Ecto neural progenitor cell (in vitro differentiated cells): ENCODE data around the gene GRHPR.
A peak's percentile ranks its signal among the peaks of the same experiment; 100 is the strongest.
"Not testable (repeated sequence)": the region's sequence is repeated elsewhere in the genome, so short reads cannot be mapped to it uniquely, and the experiment has no call there.

ENCODE experiments used
- DNase-seq: peaks from one replicate; pipeline ENCODE4 v3.0.0-alpha.2; 2018; ENCODE audit warnings: low spot score

The GRHPR gene

GRCh38 chr9:37447111-37447510, 24.6 kb downstream of the GRHPR start:
- no peak for DNase-seq

- DNase-seq: peak; percentile 71
Observed at GRCh38 chr9:37449862-37450632, 27.6 kb downstream of the GRHPR start.

- DNase-seq: no peak
Observed at GRCh38 chr9:37451628-37452027, 29.1 kb downstream of the GRHPR start.

- no peak for DNase-seq
Observed at GRCh38 chr9:37452611-37453010, 30.1 kb downstream of the GRHPR start.

GRCh38 chr9:37453827-37454226, 31.3 kb downstream of the GRHPR start:
- DNase-seq: no peak

- no peak for DNase-seq
Observed at GRCh38 chr9:37454238-37454637, 31.7 kb downstream of the GRHPR start.

GRCh38 chr9:37455884-37456647, 33.6 kb downstream of the GRHPR start:
- no peak for DNase-seq

- DNase-seq: no peak
Observed at GRCh38 chr9:37456817-37457216, 34.3 kb downstream of the GRHPR start.

- no peak for DNase-seq
Observed at GRCh38 chr9:37464006-37464405, 41.5 kb downstream of the GRHPR start.

GRCh38 chr9:37464426-37465248, 42.1 kb downstream of the GRHPR start:
- DNase-seq: no peak

GRCh38 chr9:37465249-37466036, 42.9 kb downstream of the GRHPR start, which contains the start of gene ZBTB5:
ZBTB5 (minus strand) TSS chr9:37465450; CDS start chr9:37442551, 22,899 bp downstream.
- peak; percentile 99 for DNase-seq

- peak; percentile 89 for DNase-seq
Observed at GRCh38 chr9:37466037-37466709, 43.7 kb downstream of the GRHPR start.

- DNase-seq: not testable (repeated sequence)
Observed at GRCh38 chr9:37467530-37467929, 45.0 kb downstream of the GRHPR start.

- DNase-seq: no peak
Observed at GRCh38 chr9:37468620-37469019, 46.1 kb downstream of the GRHPR start.

GRCh38 chr9:37471942-37472684, 49.6 kb downstream of the GRHPR start:
- no peak for DNase-seq

- not testable (repeated sequence) for DNase-seq
Observed at GRCh38 chr9:37473982-37474381, 51.5 kb downstream of the GRHPR start.

- no peak for DNase-seq
Observed at GRCh38 chr9:37474438-37474837, 51.9 kb downstream of the GRHPR start.

GRCh38 chr9:37476930-37477329, 54.4 kb downstream of the GRHPR start:
- no peak for DNase-seq

GRCh38 chr9:37477443-37477842, 54.9 kb downstream of the GRHPR start:
- not testable (repeated sequence) for DNase-seq

- not testable (repeated sequence) for DNase-seq
Observed at GRCh38 chr9:37477987-37478619, 55.6 kb downstream of the GRHPR start.
